Peyer's patch (tissue), 4 donors: ENCODE measurements around the gene TRPV5. TPM values are rescaled to one million over a fixed set of nuclear protein-coding genes. Genes with fewer than 3 reads are reported as not detected.

Source experiments
- DNase-seq, 3 donors: peaks; one replicate each; pipeline ENCODE4 v3.0.0-alpha.2; 2017 to 2019
- H3K27ac ChIP-seq, 4 donors: fragments of 200-600 bp; sonication (generic); one replicate each; pipeline ENCODE4 v1.5.1; 2016 to 2019
- H3K27me3 ChIP-seq, 2 donors: fragments of 200-600 bp; sonication (generic); one replicate each; pipeline ENCODE4 v1.5.1; 2019
- H3K36me3 ChIP-seq, 3 donors: fragments of 200-600 bp; sonication (generic); one replicate each; pipeline ENCODE4 v1.5.1; 2016 to 2019
- H3K4me1 ChIP-seq, 4 donors: fragments of 200-600 bp; sonication (generic); one replicate each; pipeline ENCODE4 v1.5.1; 2016 to 2019
- H3K4me3 ChIP-seq, 4 donors: fragments of 200-600 bp; sonication (generic); 1 replicate in 3 of 4; 2 replicates in 1 of 4; pipeline ENCODE4 v1.5.1; 2016 to 2019; ENCODE audit warnings: mild to moderate bottlenecking in 1 of 4
- H3K9me3 ChIP-seq, 4 donors: fragments of 200-600 bp; sonication (generic); one replicate each; pipeline ENCODE4 v1.5.1; 2016 to 2019; ENCODE audit warnings: mild to moderate bottlenecking in 1 of 4
- POLR2A ChIP-seq, 2 donors: fragments of 450-650 bp; IDR thresholded peaks; one replicate each; pipeline ENCODE4 v1.5.1; 2017; ENCODE audit warnings: antibody characterized with exemption in 2 of 2, mild to moderate bottlenecking in 2 of 2, moderate library complexity in 2 of 2
- total RNA-seq, 4 donors: library from RNA; depleted of rRNA; stranded (reverse); fragments of >200 nt; gene quantifications; one replicate each; pipeline ENCODE4 v1.1.0, GENCODE V29; 2016
- TF ChIP-seq, protein P1 (sequence below), 6 experiments: fragments of 450-650 bp in 4 of 6; fragments of 200-600 bp in 2 of 6; sonication (generic) in 1 of 6; IDR thresholded peaks; one replicate each; pipeline ENCODE4 v1.5.1; 2017 to 2019; ENCODE audit warnings: antibody characterized with exemption in 6 of 6, mild to moderate bottlenecking in 3 of 6, moderate library complexity in 1 of 6

TRPV5 gene
- total RNA-seq, 4 donors from 2014 or later, result 0.83 TPM; not detected in 3

- no peaks in the 10 kb centered on the region for H3K27me3 ChIP-seq
- H3K9me3 ChIP-seq, result no peaks in the 10 kb centered on the region
- TF ChIP-seq POLR2A (IDR thresholded peaks at IDR 0.05), result no peak
- TF ChIP-seq, protein P1, sequence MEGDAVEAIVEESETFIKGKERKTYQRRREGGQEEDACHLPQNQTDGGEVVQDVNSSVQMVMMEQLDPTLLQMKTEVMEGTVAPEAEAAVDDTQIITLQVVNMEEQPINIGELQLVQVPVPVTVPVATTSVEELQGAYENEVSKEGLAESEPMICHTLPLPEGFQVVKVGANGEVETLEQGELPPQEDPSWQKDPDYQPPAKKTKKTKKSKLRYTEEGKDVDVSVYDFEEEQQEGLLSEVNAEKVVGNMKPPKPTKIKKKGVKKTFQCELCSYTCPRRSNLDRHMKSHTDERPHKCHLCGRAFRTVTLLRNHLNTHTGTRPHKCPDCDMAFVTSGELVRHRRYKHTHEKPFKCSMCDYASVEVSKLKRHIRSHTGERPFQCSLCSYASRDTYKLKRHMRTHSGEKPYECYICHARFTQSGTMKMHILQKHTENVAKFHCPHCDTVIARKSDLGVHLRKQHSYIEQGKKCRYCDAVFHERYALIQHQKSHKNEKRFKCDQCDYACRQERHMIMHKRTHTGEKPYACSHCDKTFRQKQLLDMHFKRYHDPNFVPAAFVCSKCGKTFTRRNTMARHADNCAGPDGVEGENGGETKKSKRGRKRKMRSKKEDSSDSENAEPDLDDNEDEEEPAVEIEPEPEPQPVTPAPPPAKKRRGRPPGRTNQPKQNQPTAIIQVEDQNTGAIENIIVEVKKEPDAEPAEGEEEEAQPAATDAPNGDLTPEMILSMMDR (IDR thresholded peaks at IDR 0.05), result peak; percentile 27 to 76 (median 70)
- no peak overlapping the region for H3K27ac ChIP-seq
- no peaks in the 10 kb centered on the region for H3K36me3 ChIP-seq
- no peaks in the 10 kb centered on the region for H3K4me1 ChIP-seq
- no peak overlapping the region for H3K4me3 ChIP-seq
- DNase-seq, result peak in 1 of 3 donors; percentile 63
Measured at GRCh38 chr7:142880876-142881505, 52.6 kb downstream of the TRPV5 start.

GRCh38 chr7:142879060-142879459 lies 54.5 kb downstream of the TRPV5 start:
- Histone ChIP-seq H3K9me3 (no peaks in the 10 kb centered on the region), H3K36me3 (no peaks in the 10 kb centered on the region), H3K27me3 (no peaks in the 10 kb centered on the region), H3K4me1 (no peaks in the 10 kb centered on the region), H3K4me3 (no peak overlapping the region), H3K27ac (no peak overlapping the region)
- DNase-seq, result no peak
- TF ChIP-seq, protein P1 (IDR thresholded peaks at IDR 0.05), result no peak
- TF ChIP-seq POLR2A (IDR thresholded peaks at IDR 0.05), result no peak

DNA sequence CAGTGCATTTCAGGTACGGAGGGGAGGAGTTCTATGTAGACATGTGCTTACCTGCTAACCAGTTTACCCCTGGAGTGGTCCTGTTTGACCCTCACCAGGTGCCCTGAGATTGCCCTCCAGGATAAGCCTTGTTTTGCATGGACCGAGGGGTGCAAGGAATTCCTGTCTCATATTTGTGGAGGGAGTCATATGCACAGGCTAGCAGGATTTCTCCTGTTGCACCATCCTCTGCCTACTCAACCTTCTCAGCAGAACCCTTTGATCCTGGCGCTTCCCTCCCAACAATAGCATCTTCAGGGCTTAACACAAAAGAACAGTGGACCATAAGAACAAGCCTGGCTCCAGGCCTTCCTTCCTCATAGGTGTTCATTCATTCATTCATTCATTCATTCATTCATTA lies 55.2 kb downstream of the TRPV5 start:
- DNase-seq, result peak in 1 of 3 donors; percentile 8
- Histone ChIP-seq H3K9me3 (no peaks in the 10 kb centered on the region), H3K4me3 (no peak overlapping the region), H3K4me1 (no peaks in the 10 kb centered on the region), H3K27me3 (no peaks in the 10 kb centered on the region), H3K27ac (no peak overlapping the region), H3K36me3 (no peaks in the 10 kb centered on the region)
- TF ChIP-seq, protein P1 (IDR thresholded peaks at IDR 0.05), result no peak

DNA sequence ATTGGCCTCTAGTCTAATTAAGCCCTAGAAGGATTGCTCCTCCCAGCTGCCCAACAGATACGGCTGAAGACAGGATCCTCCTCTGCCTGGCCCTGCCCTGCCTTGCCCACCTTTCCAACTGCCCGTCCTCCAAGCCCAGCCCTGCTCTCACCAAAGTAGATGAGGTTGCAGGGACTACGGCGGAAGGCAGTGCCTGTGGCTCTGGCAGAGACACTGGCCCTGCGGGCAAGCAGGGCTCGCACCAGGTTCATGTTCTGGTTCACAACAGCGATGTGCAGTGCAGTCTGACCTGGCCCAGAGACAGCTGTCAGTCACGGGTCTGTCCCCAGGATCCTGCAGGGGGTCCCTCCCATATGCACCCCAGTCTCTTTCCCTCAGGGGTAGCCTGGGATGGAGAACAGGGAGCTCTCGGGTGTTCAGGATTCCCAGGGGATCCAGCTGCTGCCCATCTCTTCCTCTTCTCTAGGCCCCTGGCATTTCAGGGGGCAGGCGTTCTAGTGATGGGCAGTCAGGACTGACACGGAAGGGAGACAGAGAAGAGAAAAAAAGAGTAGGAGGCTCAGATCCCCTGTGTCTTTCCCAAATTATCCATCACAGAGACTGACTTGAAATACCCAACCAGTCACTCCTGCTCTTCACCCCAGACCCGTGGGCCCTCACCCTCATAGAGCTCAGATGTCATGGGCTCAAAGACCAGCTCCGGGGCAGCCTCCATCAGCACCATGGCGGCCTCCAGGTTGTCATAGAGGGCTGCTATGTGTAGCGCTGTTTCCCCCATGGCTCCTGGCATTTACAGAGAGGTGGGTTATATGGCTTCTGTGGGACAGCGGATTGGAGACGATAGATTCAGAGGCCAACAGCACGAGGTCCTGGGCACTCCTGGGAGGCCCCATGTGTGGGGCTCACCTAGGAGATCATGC lies 56.3 kb downstream of the TRPV5 start:
- Histone ChIP-seq H3K36me3 (no peaks in the 10 kb centered on the region), H3K4me3 (no peak overlapping the region), H3K27me3 (no peaks in the 10 kb centered on the region), H3K27ac (no peak overlapping the region), H3K9me3 (no peaks in the 10 kb centered on the region), H3K4me1 (no peaks in the 10 kb centered on the region)
- peak in 1 of 3 donors; percentile 40 for DNase-seq
- no peak for TF ChIP-seq POLR2A (IDR thresholded peaks at IDR 0.05)
- TF ChIP-seq, protein P1 (IDR thresholded peaks at IDR 0.05), result no peak

- Histone ChIP-seq H3K4me3 (no peak overlapping the region), H3K36me3 (no peaks in the 10 kb centered on the region), H3K9me3 (no peaks in the 10 kb centered on the region), H3K4me1 (no peaks in the 10 kb centered on the region), H3K27me3 (no peaks in the 10 kb centered on the region), H3K27ac (no peak overlapping the region)
- TF ChIP-seq POLR2A (IDR thresholded peaks at IDR 0.05), result no peak
- TF ChIP-seq, protein P1 (IDR thresholded peaks at IDR 0.05), result no peak
- peak in 1 of 3 donors; percentile 31 for DNase-seq
Measured at GRCh38 chr7:142876236-142876960, 57.1 kb downstream of the TRPV5 start.
